ENCODE measurements around the gene PLPPR3. TPM values are rescaled to one million over a fixed set of nuclear protein-coding genes. Genes with fewer than 3 reads are reported as not detected.

The PLPPR3 gene
- total and polyA plus RNA-seq, 12 donors: not detected

DNA sequence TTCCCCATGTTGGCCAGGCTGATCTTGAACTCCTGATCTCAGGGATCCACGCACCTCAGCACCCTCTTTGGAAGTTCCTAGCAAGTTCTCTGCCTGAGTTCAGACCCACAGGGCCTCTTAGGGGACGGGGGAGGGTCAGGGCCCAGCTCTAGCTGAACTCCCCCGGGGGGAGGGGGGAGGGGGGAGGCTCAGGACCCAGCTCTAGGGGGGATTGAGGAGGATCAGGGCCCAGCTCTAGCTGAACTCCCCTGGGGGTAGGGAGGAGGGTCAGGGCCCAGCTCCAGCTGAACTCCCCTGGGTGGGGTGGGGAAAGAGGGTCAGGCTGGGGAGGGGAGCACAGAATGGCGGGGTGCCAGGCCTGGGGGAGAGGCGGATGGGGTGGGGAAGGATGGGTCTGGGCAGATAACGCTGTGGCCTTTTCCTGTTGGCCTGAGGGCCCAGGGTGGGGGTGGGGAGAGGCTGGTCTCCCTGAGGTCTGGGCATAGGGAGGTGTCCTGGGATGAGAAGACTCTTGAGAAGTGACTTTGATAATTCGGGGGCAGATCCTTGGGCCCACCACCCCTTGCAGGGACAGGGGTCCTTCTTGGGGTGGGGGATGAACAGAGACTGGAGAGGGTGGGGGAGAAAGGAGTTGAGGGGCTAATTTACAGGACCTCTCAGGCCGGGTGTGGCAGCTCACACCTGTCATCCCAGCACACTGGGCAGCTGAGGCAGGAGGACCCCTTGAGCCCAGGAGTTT is 30.0 kb downstream of the PLPPR3 start:
- Histone ChIP-seq H3K27ac (peak overlapping the region in 9 of 10 donors; percentile 56 to 88 (median 79)), H3K36me3 (no peaks in the 10 kb centered on the region), H3K4me1 (peaks cover 5 to 70% (median 56%) of the 10 kb centered on the region in 9 donors), H3K27me3 (no peaks in the 10 kb centered on the region), H3K9me3 (no peaks in the 10 kb centered on the region), H3K4me3 (no peak overlapping the region)
- ATAC-seq: peak in 3 of 8 donors; percentile 12 to 19 (median 14)
- TF ChIP-seq, protein P1, sequence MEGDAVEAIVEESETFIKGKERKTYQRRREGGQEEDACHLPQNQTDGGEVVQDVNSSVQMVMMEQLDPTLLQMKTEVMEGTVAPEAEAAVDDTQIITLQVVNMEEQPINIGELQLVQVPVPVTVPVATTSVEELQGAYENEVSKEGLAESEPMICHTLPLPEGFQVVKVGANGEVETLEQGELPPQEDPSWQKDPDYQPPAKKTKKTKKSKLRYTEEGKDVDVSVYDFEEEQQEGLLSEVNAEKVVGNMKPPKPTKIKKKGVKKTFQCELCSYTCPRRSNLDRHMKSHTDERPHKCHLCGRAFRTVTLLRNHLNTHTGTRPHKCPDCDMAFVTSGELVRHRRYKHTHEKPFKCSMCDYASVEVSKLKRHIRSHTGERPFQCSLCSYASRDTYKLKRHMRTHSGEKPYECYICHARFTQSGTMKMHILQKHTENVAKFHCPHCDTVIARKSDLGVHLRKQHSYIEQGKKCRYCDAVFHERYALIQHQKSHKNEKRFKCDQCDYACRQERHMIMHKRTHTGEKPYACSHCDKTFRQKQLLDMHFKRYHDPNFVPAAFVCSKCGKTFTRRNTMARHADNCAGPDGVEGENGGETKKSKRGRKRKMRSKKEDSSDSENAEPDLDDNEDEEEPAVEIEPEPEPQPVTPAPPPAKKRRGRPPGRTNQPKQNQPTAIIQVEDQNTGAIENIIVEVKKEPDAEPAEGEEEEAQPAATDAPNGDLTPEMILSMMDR (IDR thresholded peaks at IDR 0.05): no peak
- intact Hi-C loops (cut with DNase I): loop anchor here in 1 of 10 donors (10.0 kb wide), 1 partner anchor 63 kb away; the partner anchor contains the start of genes CFD and ELANE
- DNase-seq: peak in 1 of 2 donors; percentile 64
- 50% methylated on average over 8 of the region's 8 CpGs for WGBS, 2 donors

DNA sequence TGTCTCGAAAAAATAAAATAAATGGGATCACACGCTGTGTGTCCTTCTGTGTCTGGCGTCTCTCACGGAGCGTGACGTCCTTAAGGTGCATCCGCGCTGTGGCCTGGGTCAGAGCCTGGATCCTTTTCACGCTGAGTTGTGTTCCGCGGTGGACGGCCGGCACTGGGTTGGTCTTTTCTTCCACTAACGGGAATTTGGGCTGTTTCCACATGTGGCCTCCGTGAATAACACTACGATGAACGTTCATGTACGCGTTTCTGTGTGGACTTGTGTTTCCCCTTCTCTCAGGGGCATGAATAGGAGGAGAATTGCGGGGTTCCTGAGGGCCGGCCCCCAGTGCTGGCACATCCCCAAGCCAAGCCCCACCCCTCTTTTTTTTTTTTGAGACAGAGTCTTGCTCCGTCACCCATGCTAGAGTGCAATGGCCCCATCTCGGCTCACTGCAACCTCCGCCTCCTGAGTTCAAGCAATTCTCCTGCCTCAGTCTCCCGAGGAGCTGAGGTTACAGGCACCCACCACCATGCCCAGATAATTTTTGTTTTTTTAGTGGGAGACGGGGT is 30.7 kb downstream of the PLPPR3 start:
- ATAC-seq (no peak), DNase-seq (no peak)
- H3K4me1 ChIP-seq: peaks cover 5 to 66% (median 51%) of the 10 kb centered on the region in 9 donors
- H3K9me3 ChIP-seq: no peaks in the 10 kb centered on the region
- TF ChIP-seq, protein P1 (IDR thresholded peaks at IDR 0.05): no peak
- H3K27me3 ChIP-seq: no peaks in the 10 kb centered on the region
- peak overlapping the region in 9 of 10 donors; percentile 67 to 88 (median 81) for H3K27ac ChIP-seq
- intact Hi-C loops (cut with DNase I): loop anchor here in 1 of 10 donors (10.0 kb wide), 1 partner anchor 64 kb away; the partner anchor contains the start of genes CFD and ELANE
- H3K36me3 ChIP-seq: no peaks in the 10 kb centered on the region
- no peak overlapping the region for H3K4me3 ChIP-seq
- WGBS, 2 donors: 76 to 87% methylated on average over 26 of the region's 26 CpGs

DNA sequence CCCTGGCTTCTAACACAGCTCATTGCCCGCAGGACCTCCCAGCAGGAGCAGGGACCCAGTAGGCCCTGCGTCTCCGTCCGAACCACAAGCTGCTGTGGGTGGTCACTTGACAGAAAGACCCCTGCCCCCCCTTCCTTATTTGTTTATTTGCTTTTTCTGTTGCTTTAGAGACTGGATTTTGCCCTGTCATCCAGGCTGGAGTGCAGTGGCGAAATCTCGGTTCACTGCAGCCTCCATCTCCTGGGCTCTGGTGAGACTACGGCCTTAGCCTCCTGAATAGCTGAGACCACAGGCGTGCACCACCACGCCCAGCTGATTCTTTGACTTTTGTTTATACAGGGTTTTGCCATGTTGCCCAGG is 32.1 kb downstream of the PLPPR3 start:
- Histone ChIP-seq H3K4me1 (peaks cover 6 to 64% (median 45%) of the 10 kb centered on the region in 9 donors), H3K9me3 (no peaks in the 10 kb centered on the region), H3K27me3 (no peaks in the 10 kb centered on the region), H3K4me3 (peak overlapping the region in 4 of 10 donors; percentile 9 to 32 (median 25)), H3K36me3 (no peaks in the 10 kb centered on the region), H3K27ac (peak overlapping the region; percentile 48 to 88 (median 80))
- WGBS, 2 donors: 63 to 72% methylated on average over 9 of the region's 9 CpGs
- peak in 1 of 8 donors; percentile 3 for ATAC-seq
- TF ChIP-seq, protein P1 (IDR thresholded peaks at IDR 0.05): no peak
- intact Hi-C loops (cut with DNase I): loop anchor here in 1 of 10 donors (10.0 kb wide), 1 partner anchor 65 kb away; the partner anchor contains the start of genes CFD and ELANE
- no peak for DNase-seq

DNA sequence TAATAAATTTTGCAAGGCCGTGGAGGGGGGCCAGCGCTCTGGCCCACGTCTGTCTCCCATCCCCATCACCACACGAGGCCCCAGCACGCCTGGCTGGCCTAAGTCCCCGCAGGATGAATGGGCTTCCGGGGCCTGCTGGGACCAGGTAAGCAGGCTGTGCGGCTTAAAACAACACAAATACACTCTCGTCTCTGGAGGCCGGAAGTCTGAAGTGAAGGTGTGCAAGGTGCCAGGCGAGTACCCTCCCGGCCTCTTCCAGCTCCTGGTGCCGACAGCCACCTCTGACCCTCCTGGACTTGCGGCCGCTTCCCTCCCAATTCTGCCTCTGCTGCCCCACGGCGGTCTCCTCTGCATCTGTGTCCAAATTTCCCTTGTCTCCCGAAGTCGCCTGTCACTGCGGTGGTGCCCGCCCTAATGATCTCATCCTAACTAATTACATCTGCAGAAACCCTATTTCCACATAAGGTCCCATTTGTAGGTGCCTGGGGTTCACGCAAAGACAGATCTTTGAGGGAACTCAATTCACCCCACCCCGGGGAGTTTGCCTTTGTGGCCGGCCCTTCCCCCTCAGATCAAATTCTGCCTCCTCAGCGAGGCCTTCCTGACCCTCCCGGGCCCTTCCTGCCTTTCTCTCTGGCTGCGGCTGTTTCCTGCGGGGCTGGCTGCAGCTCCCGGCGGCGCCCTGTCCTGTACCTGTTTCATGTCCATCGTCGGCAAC is 32.6 kb downstream of the PLPPR3 start:
- TF ChIP-seq, protein P1 (IDR thresholded peaks at IDR 0.05): peak in 2 of 9 donors; percentile 26 to 34
- Histone ChIP-seq H3K36me3 (no peaks in the 10 kb centered on the region), H3K4me3 (peak overlapping the region in 8 of 10 donors; percentile 4 to 32 (median 15)), H3K4me1 (peaks cover 7 to 70% (median 45%) of the 10 kb centered on the region in 9 donors), H3K27ac (peak overlapping the region; percentile 48 to 88 (median 80)), H3K9me3 (no peaks in the 10 kb centered on the region), H3K27me3 (no peaks in the 10 kb centered on the region)
- DNase-seq (peak; percentile 64 to 67), ATAC-seq (peak; percentile 68 to 91 (median 87))
- intact Hi-C loops (cut with DNase I): no loop called here
- 30 to 37% methylated on average over 33 of the region's 33 CpGs for WGBS, 2 donors

Measured in heart right ventricle (tissue), 16 donors.